Right lobe of liver (tissue), 4 donors: ENCODE data around the gene EPHA10.

Experiments
- CTCF ChIP-seq, 4 donors: fragments of 200-600 bp in 3 of 4; fragments of 450-650 bp in 1 of 4; IDR thresholded peaks; one replicate each; pipeline versions ENCODE4 v1.5.1 to v1.8.0; 2016 to 2022; ENCODE audit warnings: antibody characterized with exemption in 4 of 4, mild to moderate bottlenecking in 2 of 4
- POLR2A ChIP-seq: fragments of 450-650 bp; IDR thresholded peaks from one replicate; pipeline ENCODE4 v1.6.1; 2017; ENCODE audit warnings: antibody characterized with exemption, mild to moderate bottlenecking
- donor health status: DM: no; HTN: no; CAD: no.
- donor health status: DM: no; HTN: no; CAD: no.
- donor health status: DM: no; HTN: yes; CAD: no.

GRCh38 chr1:37782491-37782890 lies 17.6 kb upstream of the EPHA10 start:
- TF ChIP-seq CTCF (IDR thresholded peaks at IDR 0.05) (no peak), POLR2A (no peak)
